ENCODE results near the gene ZNF20. TPM values are rescaled to one million over a fixed set of nuclear protein-coding genes. Genes with fewer than 3 reads are reported as not detected.
"Not testable (repeated sequence)": the region's sequence is repeated elsewhere in the genome, so short reads cannot be mapped to it uniquely, and the experiment has no call there.

Gene ZNF20
- total and polyA plus RNA-seq, 3 experiments from 2014 or later, result 2.5 to 3.7 (median 3.0) TPM

DNA sequence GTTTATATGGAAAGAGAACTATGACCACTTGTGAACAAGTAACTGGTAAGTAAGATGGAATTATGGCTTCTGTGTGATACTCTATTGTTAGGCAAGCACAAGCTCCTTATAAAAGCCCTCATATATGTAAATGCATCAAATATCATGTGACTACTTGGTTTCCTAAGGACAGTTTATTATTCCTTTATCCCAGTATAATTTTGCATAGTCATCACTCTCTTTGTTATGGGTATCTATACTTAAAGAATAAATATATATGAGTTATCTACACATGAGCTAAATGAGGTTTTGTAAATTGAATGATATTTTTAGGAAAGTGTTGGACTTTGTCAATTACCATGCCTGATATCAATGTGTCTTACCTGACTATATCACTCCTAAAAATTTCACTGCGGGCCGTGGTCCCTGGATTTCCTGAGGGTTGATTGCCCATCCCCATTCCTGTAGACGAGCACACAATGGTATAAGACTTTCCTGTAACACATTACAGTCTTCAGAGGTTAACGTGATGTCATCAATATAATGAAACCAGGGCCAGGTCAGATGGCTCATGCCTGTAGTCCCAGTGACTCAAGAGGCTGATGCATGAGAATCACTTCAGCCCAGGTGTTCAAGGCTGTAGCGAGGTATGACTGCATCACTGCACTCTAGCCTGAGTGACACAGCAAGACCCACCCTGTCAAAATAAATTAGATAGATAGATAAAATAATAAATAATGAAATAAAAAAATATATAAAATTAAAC, 54.9 kb downstream of the ZNF20 start:
- no peak overlapping the region for H3K27ac Mint-ChIP-seq
- no peaks in the 10 kb centered on the region for H3K27me3 ChIP-seq (ENCODE audit: insufficient read depth, low read length, poor library complexity, severe bottlenecking)
- no peaks in the 10 kb centered on the region for H3K4me1 Mint-ChIP-seq
- ChIA-PET POLR2A (interaction anchor here (0.5 kb wide), 1 partner anchor 163 kb away, joined by 3 read pairs; no protein-coding TSS in a partner anchor), CTCF (interaction anchor here (1.0 kb wide), 1 partner anchor 33 kb away, joined by 3 read pairs; no protein-coding TSS in a partner anchor)
- H3K36me3 Mint-ChIP-seq, result peaks cover 0 to 6% (median 5%) of the 10 kb centered on the region in 3 donors
- H3K4me1 ChIP-seq (ENCODE audit: insufficient read depth, low read length), result no peaks in the 10 kb centered on the region
- H3K27me3 Mint-ChIP-seq, result peaks cover 0 to 1% of the 10 kb centered on the region in 2 donors
- H3K27ac ChIP-seq (ENCODE audit: low read depth, low read length), result no peak overlapping the region
- no peak overlapping the region for H3K4me3 ChIP-seq (ENCODE audit: low read length)
- H3K4me3 Mint-ChIP-seq, result no peak overlapping the region
- peaks cover 10 to 26% (median 22%) of the 10 kb centered on the region in 5 donors for H3K9me3 Mint-ChIP-seq
- no peaks in the 10 kb centered on the region for H3K36me3 ChIP-seq (ENCODE audit: insufficient read depth, low read length)
- DNase-seq, result no peak
- H3K9me3 ChIP-seq (ENCODE audit: low read length), result no peaks in the 10 kb centered on the region

DNA sequence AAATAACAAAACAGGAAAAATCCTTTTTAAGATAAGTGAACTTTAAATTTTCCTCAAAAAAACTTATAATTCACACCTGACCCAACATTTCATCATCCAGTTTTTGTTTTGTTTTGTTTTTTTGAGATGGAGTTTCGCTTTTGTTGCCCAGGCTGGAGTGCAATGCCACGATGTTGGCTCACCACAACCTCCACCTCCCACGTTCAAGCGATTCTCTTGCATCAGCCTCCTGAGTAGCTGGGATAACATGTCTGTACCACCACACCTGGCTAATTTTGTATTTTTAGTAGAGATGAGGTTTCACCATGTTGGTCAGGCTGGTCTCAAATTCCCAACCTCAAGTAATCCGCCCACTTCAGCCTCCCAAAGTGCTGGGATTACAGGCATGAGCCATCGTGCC, 56.8 kb downstream of the ZNF20 start:
- POLR2A ChIA-PET; H3K27me3 Mint-ChIP-seq; CTCF ChIA-PET; H3K27me3 ChIP-seq (ENCODE audit: insufficient read depth, low read length, poor library complexity, severe bottlenecking); H3K36me3 ChIP-seq (ENCODE audit: insufficient read depth, low read length); H3K27ac Mint-ChIP-seq; H3K27ac ChIP-seq (ENCODE audit: low read depth, low read length); H3K4me3 Mint-ChIP-seq; H3K4me1 Mint-ChIP-seq; DNase-seq; H3K4me3 ChIP-seq (ENCODE audit: low read length); H3K4me1 ChIP-seq (ENCODE audit: insufficient read depth, low read length); H3K36me3 Mint-ChIP-seq; H3K9me3 ChIP-seq (ENCODE audit: low read length): not testable (repeated sequence)
- peaks cover 10 to 45% (median 38%) of the 10 kb centered on the region in 5 donors for H3K9me3 Mint-ChIP-seq

Other genes starting within 250 kb of the ZNF20 start
- gene ZNF700, start 215.2 kb downstream of the ZNF20 start, total RNA-seq, result 10 to 100 TPM; 10.1 to 10.8 TPM
- gene ZNF700, start 215.2 kb downstream of the ZNF20 start, polyA plus RNA-seq, result 3.3 TPM
- gene ZNF763, start 175.3 kb downstream of the ZNF20 start, total RNA-seq, result 1 to 10 TPM; 2.0 to 2.3 TPM
- gene ZNF763, start 175.3 kb downstream of the ZNF20 start, polyA plus RNA-seq, result 2.5 TPM
- gene ZNF433, start 104.7 kb downstream of the ZNF20 start, total RNA-seq, result under 1 TPM; 0.35 to 0.58 TPM
- 3.2 TPM for gene ZNF433, start 104.7 kb downstream of the ZNF20 start, polyA plus RNA-seq
- gene ZNF878, start 87.4 kb downstream of the ZNF20 start, total RNA-seq, result under 1 TPM; 0.55 to 0.72 TPM
- gene ZNF878, start 87.4 kb downstream of the ZNF20 start, polyA plus RNA-seq, result 0.12 TPM
- gene ZNF844, start 75.6 kb downstream of the ZNF20 start, total RNA-seq, result 1 to 10 TPM; 5.4 to 5.7 TPM
- gene ZNF844, start 75.6 kb downstream of the ZNF20 start, polyA plus RNA-seq, result 3.6 TPM
- gene ZNF625, start 16.4 kb upstream of the ZNF20 start, total RNA-seq, result 1 to 10 TPM; 3.3 to 3.8 TPM
- 0.39 TPM for gene ZNF625, start 16.4 kb upstream of the ZNF20 start, polyA plus RNA-seq
- gene ZNF136, start 22.7 kb upstream of the ZNF20 start, total RNA-seq, result 10 to 100 TPM; 13.0 to 16.0 TPM
- gene ZNF136, start 22.7 kb upstream of the ZNF20 start, polyA plus RNA-seq, result 17.4 TPM
- 10 to 100 TPM; 12.3 to 12.6 TPM for gene ZNF44, start 154.5 kb upstream of the ZNF20 start, total RNA-seq
- 27.8 TPM for gene ZNF44, start 154.5 kb upstream of the ZNF20 start, polyA plus RNA-seq
- gene ZNF563, start 193.3 kb upstream of the ZNF20 start, total RNA-seq, result 1 to 10 TPM; 2.8 to 3.5 TPM
- 3.5 TPM for gene ZNF563, start 193.3 kb upstream of the ZNF20 start, polyA plus RNA-seq
- gene ZNF442, start 225.3 kb upstream of the ZNF20 start, total RNA-seq, result 1 to 10 TPM; 2.2 to 2.5 TPM
- gene ZNF442, start 225.3 kb upstream of the ZNF20 start, polyA plus RNA-seq, result 1.1 TPM

Data from CD8-positive, alpha-beta memory T cell (primary cell).